ENCODE data around the gene ANO10.

The ANO10 gene

DNA sequence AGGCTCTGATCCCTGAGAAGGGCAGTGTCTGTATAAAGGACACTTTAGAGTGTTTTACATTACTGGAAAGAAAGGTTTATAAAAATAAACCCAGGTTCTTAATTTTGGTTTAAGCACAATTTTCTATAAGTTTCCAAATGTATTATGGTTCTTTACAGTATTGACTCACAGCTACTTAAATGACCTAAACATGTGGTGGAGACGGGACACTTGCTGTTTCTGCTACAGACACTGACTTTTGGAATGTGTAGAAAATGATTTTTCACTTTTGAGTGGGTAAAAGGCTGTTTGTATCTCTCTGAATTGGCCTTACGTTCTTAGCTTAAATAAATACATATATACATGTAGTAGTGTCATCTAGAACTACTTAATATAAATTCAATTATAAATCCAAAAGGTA lies 280.0 kb downstream of the ANO10 start:
- Histone ChIP-seq H3K36me3 (ENCODE audit: low read depth) (peaks cover 85% of the 10 kb centered on the region), H3K27me3 (ENCODE audit: insufficient read depth, poor library complexity, severe bottlenecking) (no peaks in the 10 kb centered on the region), H3K4me1 (ENCODE audit: insufficient read depth, poor library complexity, severe bottlenecking) (no peaks in the 10 kb centered on the region), H3K27ac (ENCODE audit: poor library complexity, severe bottlenecking) (no peak overlapping the region), H3K4me3 (ENCODE audit: severe bottlenecking) (no peak overlapping the region), H3K9me3 (ENCODE audit: severe bottlenecking) (peaks cover 7% of the 10 kb centered on the region)
- TF ChIP-seq CTCF (IDR thresholded peaks at IDR 0.05; ENCODE audit: poor library complexity, severe bottlenecking) = no peak
- ATAC-seq (ENCODE audit: low read depth) (no peak), DNase-seq (ENCODE audit: low spot score) (no peak)

GRCh38 chr3:43340403-43340802 lies 281.4 kb downstream of the ANO10 start:
- ATAC-seq (ENCODE audit: low read depth) = no peak
- Histone ChIP-seq H3K36me3 (ENCODE audit: low read depth) (peaks cover 88% of the 10 kb centered on the region), H3K4me3 (ENCODE audit: severe bottlenecking) (no peak overlapping the region), H3K9me3 (ENCODE audit: severe bottlenecking) (peaks cover 9% of the 10 kb centered on the region), H3K27me3 (ENCODE audit: insufficient read depth, poor library complexity, severe bottlenecking) (no peaks in the 10 kb centered on the region), H3K4me1 (ENCODE audit: insufficient read depth, poor library complexity, severe bottlenecking) (no peaks in the 10 kb centered on the region), H3K27ac (ENCODE audit: poor library complexity, severe bottlenecking) (no peak overlapping the region)
- TF ChIP-seq CTCF (IDR thresholded peaks at IDR 0.05; ENCODE audit: poor library complexity, severe bottlenecking) = no peak
- DNase-seq (ENCODE audit: low spot score) = no peak

DNA sequence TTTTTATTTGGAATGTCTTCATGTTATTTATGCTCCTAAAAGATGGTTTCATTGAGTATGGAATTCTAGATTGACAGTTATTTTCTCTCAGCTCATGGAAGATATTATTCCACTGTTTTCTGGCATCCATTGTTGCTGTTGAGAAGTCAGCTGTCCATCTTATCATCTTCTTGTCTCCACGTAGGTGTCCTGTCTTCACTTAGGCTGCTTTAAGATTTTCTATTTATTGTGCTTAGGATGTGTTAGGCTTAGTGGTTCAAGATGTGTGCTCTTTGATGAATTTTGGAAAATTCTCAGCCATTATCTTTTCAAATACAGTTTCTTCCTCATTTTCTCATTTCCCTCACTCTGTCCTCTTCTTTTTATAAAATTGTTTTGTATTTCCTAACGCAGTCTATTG lies 283.5 kb downstream of the ANO10 start:
- Histone ChIP-seq H3K4me3 (ENCODE audit: severe bottlenecking) (no peak overlapping the region), H3K27ac (ENCODE audit: poor library complexity, severe bottlenecking) (no peak overlapping the region), H3K9me3 (ENCODE audit: severe bottlenecking) (peaks cover 15% of the 10 kb centered on the region), H3K27me3 (ENCODE audit: insufficient read depth, poor library complexity, severe bottlenecking) (no peaks in the 10 kb centered on the region), H3K4me1 (ENCODE audit: insufficient read depth, poor library complexity, severe bottlenecking) (no peaks in the 10 kb centered on the region), H3K36me3 (ENCODE audit: low read depth) (peaks cover 89% of the 10 kb centered on the region)
- TF ChIP-seq CTCF (IDR thresholded peaks at IDR 0.05; ENCODE audit: poor library complexity, severe bottlenecking) = no peak
- DNase-seq (ENCODE audit: low spot score) (no peak), ATAC-seq (ENCODE audit: low read depth) (no peak)

DNA sequence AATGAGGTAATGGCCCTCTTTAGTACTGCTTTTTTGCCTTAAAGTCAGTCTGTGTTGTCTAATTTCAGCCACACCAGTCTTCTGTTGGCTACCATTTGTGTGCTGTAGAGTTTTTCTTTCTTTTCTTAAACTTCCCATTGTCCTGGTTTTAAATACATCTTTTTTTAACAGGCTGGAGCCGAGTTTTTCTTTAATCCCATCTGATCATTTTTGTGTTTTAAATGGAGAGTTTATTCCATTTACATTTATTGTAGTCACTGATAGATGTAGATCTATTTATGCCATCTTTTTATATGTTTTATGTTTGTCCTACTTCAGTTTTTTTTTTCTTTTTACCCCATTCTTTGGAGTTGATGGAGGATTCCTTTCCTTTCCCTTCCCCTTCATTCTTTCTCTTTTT lies 286.0 kb downstream of the ANO10 start:
- Histone ChIP-seq H3K4me3 (ENCODE audit: severe bottlenecking) (no peak overlapping the region), H3K27me3 (ENCODE audit: insufficient read depth, poor library complexity, severe bottlenecking) (no peaks in the 10 kb centered on the region), H3K4me1 (ENCODE audit: insufficient read depth, poor library complexity, severe bottlenecking) (no peaks in the 10 kb centered on the region), H3K36me3 (ENCODE audit: low read depth) (peaks cover 74% of the 10 kb centered on the region), H3K9me3 (ENCODE audit: severe bottlenecking) (peaks cover 15% of the 10 kb centered on the region), H3K27ac (ENCODE audit: poor library complexity, severe bottlenecking) (no peak overlapping the region)
- ATAC-seq (ENCODE audit: low read depth) (no peak), DNase-seq (ENCODE audit: low spot score) (no peak)
- TF ChIP-seq CTCF (IDR thresholded peaks at IDR 0.05; ENCODE audit: poor library complexity, severe bottlenecking) = no peak

- H3K4me3 ChIP-seq (ENCODE audit: severe bottlenecking) = no peak overlapping the region
- DNase-seq (ENCODE audit: low spot score) = no peak
- ATAC-seq (ENCODE audit: low read depth) = no peak
- peaks cover 65% of the 10 kb centered on the region for H3K36me3 ChIP-seq (ENCODE audit: low read depth)
- H3K9me3 ChIP-seq (ENCODE audit: severe bottlenecking) = peaks cover 15% of the 10 kb centered on the region
- H3K4me1 ChIP-seq (ENCODE audit: insufficient read depth, poor library complexity, severe bottlenecking) = no peaks in the 10 kb centered on the region
- no peak overlapping the region for H3K27ac ChIP-seq (ENCODE audit: poor library complexity, severe bottlenecking)
- TF ChIP-seq CTCF (IDR thresholded peaks at IDR 0.05; ENCODE audit: poor library complexity, severe bottlenecking) = no peak
- no peaks in the 10 kb centered on the region for H3K27me3 ChIP-seq (ENCODE audit: insufficient read depth, poor library complexity, severe bottlenecking)
Observed at GRCh38 chr3:43334976-43335375, 286.8 kb downstream of the ANO10 start.

All from RWPE2 (cell line).